Measurements from ENCODE around the gene CREB1.

DNA sequence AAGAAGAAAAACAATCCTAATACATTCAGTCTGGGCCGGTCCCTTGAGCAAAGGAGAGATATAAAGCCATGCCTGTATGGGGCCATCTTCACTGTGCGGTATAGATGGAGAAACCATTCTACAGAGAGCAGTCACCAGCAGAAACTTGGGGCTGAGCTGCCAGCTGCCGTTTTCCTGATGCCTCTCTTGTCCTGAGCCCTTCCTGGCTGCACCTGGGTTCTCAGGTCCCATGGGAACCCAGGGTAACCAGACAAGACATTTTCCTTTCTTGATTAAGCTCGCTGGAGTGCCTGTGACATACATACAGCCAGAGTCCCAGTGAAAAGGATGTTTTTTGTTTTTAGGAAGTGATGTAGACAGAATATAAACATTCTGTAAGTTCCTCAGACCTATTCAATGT, 100.7 kb downstream of the CREB1 start:
- TF ChIP-seq, protein P1, sequence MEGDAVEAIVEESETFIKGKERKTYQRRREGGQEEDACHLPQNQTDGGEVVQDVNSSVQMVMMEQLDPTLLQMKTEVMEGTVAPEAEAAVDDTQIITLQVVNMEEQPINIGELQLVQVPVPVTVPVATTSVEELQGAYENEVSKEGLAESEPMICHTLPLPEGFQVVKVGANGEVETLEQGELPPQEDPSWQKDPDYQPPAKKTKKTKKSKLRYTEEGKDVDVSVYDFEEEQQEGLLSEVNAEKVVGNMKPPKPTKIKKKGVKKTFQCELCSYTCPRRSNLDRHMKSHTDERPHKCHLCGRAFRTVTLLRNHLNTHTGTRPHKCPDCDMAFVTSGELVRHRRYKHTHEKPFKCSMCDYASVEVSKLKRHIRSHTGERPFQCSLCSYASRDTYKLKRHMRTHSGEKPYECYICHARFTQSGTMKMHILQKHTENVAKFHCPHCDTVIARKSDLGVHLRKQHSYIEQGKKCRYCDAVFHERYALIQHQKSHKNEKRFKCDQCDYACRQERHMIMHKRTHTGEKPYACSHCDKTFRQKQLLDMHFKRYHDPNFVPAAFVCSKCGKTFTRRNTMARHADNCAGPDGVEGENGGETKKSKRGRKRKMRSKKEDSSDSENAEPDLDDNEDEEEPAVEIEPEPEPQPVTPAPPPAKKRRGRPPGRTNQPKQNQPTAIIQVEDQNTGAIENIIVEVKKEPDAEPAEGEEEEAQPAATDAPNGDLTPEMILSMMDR (IDR thresholded peaks at IDR 0.05), result no peak
- no peak for TF ChIP-seq EZH2 (IDR thresholded peaks at IDR 0.05; ENCODE audit: borderline replicate concordance, insufficient read depth, low read depth, low read length, poor library complexity, severe bottlenecking)

Data from B cell (primary cell).